NCI-H1048 (cell line): ENCODE measurements around the gene CUEDC1.

ENCODE experiments used
- DNase-seq: peaks from one replicate; lab custom pipeline; 2025; lab: John Stamatoyannopoulos, UW

The CUEDC1 gene

GRCh38 chr17:57832314-57833178, 122.7 kb downstream of the CUEDC1 start:
- DNase-seq, result no peak

- no peak for DNase-seq
Observed at GRCh38 chr17:57830880-57831279, 124.3 kb downstream of the CUEDC1 start.

GRCh38 chr17:57823469-57824401, 131.5 kb downstream of the CUEDC1 start:
- no peak for DNase-seq

- DNase-seq, result no peak
Observed at GRCh38 chr17:57819867-57820266, 135.3 kb downstream of the CUEDC1 start.

- no peak for DNase-seq
Observed at GRCh38 chr17:57819285-57819684, 135.9 kb downstream of the CUEDC1 start.

GRCh38 chr17:57818066-57818465, 137.1 kb downstream of the CUEDC1 start:
- DNase-seq, result no peak

- no peak for DNase-seq
Observed at GRCh38 chr17:57817299-57817698, 137.9 kb downstream of the CUEDC1 start.

GRCh38 chr17:57814421-57814820, 140.8 kb downstream of the CUEDC1 start:
- DNase-seq, result no peak

- no peak for DNase-seq
Observed at GRCh38 chr17:57811638-57812280, 143.5 kb downstream of the CUEDC1 start.
